Common myeloid progenitor, CD34-positive (primary cell): ENCODE measurements around the gene FHIP2A.

Experiments
- CTCF ChIA-PET: fragments of 350-600 bp; sonication (Branson Sonifier 250); formaldehyde crosslinking; loops from one replicate; lab custom pipeline; 2021; ENCODE audit warnings: antibody characterized with exemption; lab: Charles Lee
- POLR2A ChIA-PET: fragments of 350-600 bp; sonication (Branson Sonifier 250); formaldehyde crosslinking; loops from one replicate; lab custom pipeline; 2021; ENCODE audit warnings: antibody characterized with exemption; lab: Charles Lee
- DNase-seq, 3 donors: peaks; one replicate each; pipeline versions ENCODE4 v3.0.0 to v3.0.0-alpha.2; 2013
- H3K27ac ChIP-seq, 2 experiments: 1 replicate in 1 of 2; 2 replicates in 1 of 2; pipeline ENCODE4 v1.7.0; 2013; ENCODE audit warnings: inconsistent platforms in 2 of 2, low read length in 2 of 2, mild to moderate bottlenecking in 2 of 2, low read depth in 1 of 2, moderate library complexity in 1 of 2; ENCODE audit not compliant: severe bottlenecking in 2 of 2, insufficient read depth in 1 of 2, poor library complexity in 1 of 2
- H3K27me3 ChIP-seq, 5 experiments: replicated peaks in 2 of 5; 1 replicate in 3 of 5; 2 replicates in 2 of 5; pipeline versions ENCODE4 v1.6.1 to v1.7.0; 2013; ENCODE audit warnings: low read length in 4 of 5, mild to moderate bottlenecking in 2 of 5, moderate library complexity in 2 of 5, inconsistent platforms in 1 of 5; ENCODE audit not compliant: insufficient read depth in 5 of 5, control insufficient read depth in 4 of 5
- H3K36me3 ChIP-seq, 4 experiments: 1 replicate in 2 of 4; 2 replicates in 2 of 4; pipeline versions ENCODE4 v1.6.1 to v1.7.0; 2013; ENCODE audit warnings: low read length in 3 of 4, control low read depth in 1 of 4, mild to moderate bottlenecking in 1 of 4; ENCODE audit not compliant: control insufficient read depth in 4 of 4, insufficient read depth in 4 of 4
- H3K4me1 ChIP-seq, 4 experiments: 1 replicate in 3 of 4; 2 replicates in 1 of 4; pipeline versions ENCODE4 v1.6.1 to v1.7.1; 2013; ENCODE audit warnings: low read length in 3 of 4, mild to moderate bottlenecking in 3 of 4, control low read depth in 1 of 4, inconsistent platforms in 1 of 4, moderate library complexity in 1 of 4; ENCODE audit not compliant: control insufficient read depth in 4 of 4, insufficient read depth in 4 of 4; ENCODE audit errors: control extremely low read depth in 1 of 4
- H3K4me3 ChIP-seq, 7 experiments: 1 replicate in 4 of 7; 2 replicates in 3 of 7; pipeline versions ENCODE4 v1.5.1 to v1.7.0; 2013; ENCODE audit warnings: mild to moderate bottlenecking in 7 of 7, low read length in 6 of 7, moderate library complexity in 6 of 7, inconsistent platforms in 2 of 7, low read depth in 2 of 7, control low read depth in 1 of 7; ENCODE audit not compliant: insufficient read depth in 4 of 7, control insufficient read depth in 1 of 7; ENCODE audit errors: extremely low read depth in 1 of 7
- H3K9me3 ChIP-seq, 5 experiments: 1 replicate in 4 of 5; 2 replicates in 1 of 5; pipeline versions ENCODE4 v1.6.1 to v1.7.1; 2013; ENCODE audit warnings: low read length in 4 of 5, mild to moderate bottlenecking in 2 of 5, inconsistent platforms in 1 of 5, low read depth in 1 of 5, moderate library complexity in 1 of 5; ENCODE audit not compliant: control insufficient read depth in 4 of 5, insufficient read depth in 2 of 5; ENCODE audit errors: control extremely low read depth in 1 of 5
- WGBS: methylation state at CpG from one replicate; pipeline ENCODE4 v1.1.5; 2013; ENCODE audit not compliant: insufficient coverage; 5-methylcytosine and 5-hydroxymethylcytosine counted together

FHIP2A gene

GRCh38 chr10:114862456-114862855 is 40.9 kb downstream of the FHIP2A start:
- ChIA-PET CTCF (interaction anchor here (1.2 to 2.0 kb wide), 3 partner anchors 11 to 315 kb away, joined by 3 to 10 read pairs (median 8); no protein-coding TSS in a partner anchor), POLR2A (no interaction called here)
- Histone ChIP-seq H3K36me3 (peaks cover 24 to 59% (median 38%) of the 10 kb centered on the region in 4 experiments), H3K27me3 (no peaks in the 10 kb centered on the region), H3K4me1 (no peaks in the 10 kb centered on the region), H3K27ac (no peak overlapping the region), H3K9me3 (no peaks in the 10 kb centered on the region), H3K4me3 (no peak overlapping the region)
- no peak for DNase-seq
- 96% methylated on average over 3 of the region's 4 CpGs for WGBS

GRCh38 chr10:114867365-114867764 is 45.8 kb downstream of the FHIP2A start:
- DNase-seq = no peak
- Histone ChIP-seq H3K9me3 (peaks cover 0 to under 1% (median 0%) of the 10 kb centered on the region in 5 experiments), H3K4me3 (no peak overlapping the region), H3K4me1 (peaks cover 0 to 6% (median 0%) of the 10 kb centered on the region in 4 experiments), H3K27me3 (no peaks in the 10 kb centered on the region), H3K27ac (no peak overlapping the region), H3K36me3 (peaks cover 8 to 30% (median 14%) of the 10 kb centered on the region in 4 experiments)
- 83% methylated on average over 1 of the region's 2 CpGs for WGBS
- POLR2A ChIA-PET = interaction anchor here (0.6 kb wide), 1 partner anchor 175 kb away, joined by 3 read pairs; no protein-coding TSS in a partner anchor
- CTCF ChIA-PET = interaction anchor here (1.4 kb wide), 1 partner anchor 14 kb away, joined by 3 read pairs; no protein-coding TSS in a partner anchor

GRCh38 chr10:114868870-114869519 is 47.4 kb downstream of the FHIP2A start:
- no peaks in the 10 kb centered on the region for H3K27me3 ChIP-seq
- DNase-seq = no peak
- H3K4me3 ChIP-seq = no peak overlapping the region
- ChIA-PET CTCF (interaction anchor here (1.0 to 1.7 kb wide), 3 partner anchors 8 to 12 kb away, joined by 3 to 6 read pairs (median 3); no protein-coding TSS in a partner anchor), POLR2A (interaction anchor here (0.7 kb wide), 1 partner anchor 225 kb away, joined by 3 read pairs; no protein-coding TSS in a partner anchor)
- no peak overlapping the region for H3K27ac ChIP-seq
- no CpG with 5 or more reads among the region's 1 CpG for WGBS
- peaks cover 0 to 4% (median 0%) of the 10 kb centered on the region in 5 experiments for H3K9me3 ChIP-seq
- peaks cover 0 to 6% (median 0%) of the 10 kb centered on the region in 4 experiments for H3K4me1 ChIP-seq
- H3K36me3 ChIP-seq = peaks cover 2 to 19% (median 8%) of the 10 kb centered on the region in 4 experiments

DNA sequence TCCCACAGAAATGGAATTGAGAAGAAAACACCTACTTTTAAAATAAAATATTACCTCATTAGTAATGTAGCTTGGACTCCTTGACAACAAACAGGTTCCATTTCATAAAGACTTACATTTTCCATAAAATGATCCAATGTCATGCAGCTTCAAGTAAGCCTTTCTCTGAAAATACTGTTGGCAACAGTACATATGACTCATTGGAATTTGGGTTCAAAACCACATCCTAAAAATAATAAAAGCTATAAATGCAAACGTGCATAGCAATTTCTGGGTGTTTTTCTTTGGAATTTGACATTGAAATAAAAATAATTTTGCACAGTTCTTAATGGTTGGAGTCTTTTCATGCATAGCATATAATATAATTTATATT is 47.9 kb downstream of the FHIP2A start:
- CTCF ChIA-PET = interaction anchor here (1.5 to 1.7 kb wide), 2 partner anchors 10 to 12 kb away, joined by 3 to 6 read pairs; no protein-coding TSS in a partner anchor
- WGBS = no CpG with 5 or more reads among the region's 1 CpG
- peaks cover 0 to 14% (median 3%) of the 10 kb centered on the region in 4 experiments for H3K36me3 ChIP-seq
- peaks cover 0 to 4% (median 0%) of the 10 kb centered on the region in 5 experiments for H3K9me3 ChIP-seq
- POLR2A ChIA-PET = interaction anchor here (0.6 to 0.7 kb wide), 2 partner anchors 150 to 292 kb away, joined by 3 read pairs; no protein-coding TSS in a partner anchor
- H3K4me3 ChIP-seq = no peak overlapping the region
- H3K27ac ChIP-seq = no peak overlapping the region
- peak in 2 of 3 donors; percentile 17 to 44 for DNase-seq
- H3K27me3 ChIP-seq = no peaks in the 10 kb centered on the region
- H3K4me1 ChIP-seq = peaks cover 0 to 6% (median 2%) of the 10 kb centered on the region in 4 experiments

- POLR2A ChIA-PET = no interaction called here
- 100% methylated on average over 2 of the region's 3 CpGs for WGBS
- DNase-seq = no peak
- CTCF ChIA-PET = no interaction called here
- peaks cover 0 to 6% (median under 1%) of the 10 kb centered on the region in 4 experiments for H3K36me3 ChIP-seq
- H3K27me3 ChIP-seq = no peaks in the 10 kb centered on the region
- peaks cover 0 to 4% (median 0%) of the 10 kb centered on the region in 5 experiments for H3K9me3 ChIP-seq
- H3K4me1 ChIP-seq = peaks cover 0 to 14% (median 12%) of the 10 kb centered on the region in 4 experiments
- H3K4me3 ChIP-seq = no peak overlapping the region
- H3K27ac ChIP-seq = no peak overlapping the region
Observed at GRCh38 chr10:114870486-114870885, 48.9 kb downstream of the FHIP2A start.

DNA sequence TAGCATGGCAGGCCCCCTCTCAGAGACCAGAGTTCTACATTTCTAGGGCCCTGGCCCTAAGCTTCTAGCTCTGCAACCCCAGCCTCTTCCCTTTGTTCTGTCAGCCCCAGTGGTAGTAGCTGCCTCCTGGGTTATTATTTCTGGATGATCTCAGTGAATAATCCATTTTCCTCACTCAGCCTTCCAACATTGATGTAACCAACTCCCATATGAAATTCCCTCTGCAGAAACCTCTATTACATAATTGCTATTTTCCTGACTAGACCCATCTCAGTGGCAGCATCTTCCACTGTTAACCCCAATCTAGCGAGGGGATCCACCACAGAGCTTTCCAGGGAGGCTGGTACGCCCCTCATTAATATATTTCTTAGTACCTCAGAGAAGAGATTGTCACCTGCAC is 49.8 kb downstream of the FHIP2A start:
- Histone ChIP-seq H3K9me3 (peaks cover 0 to 4% (median 0%) of the 10 kb centered on the region in 5 experiments), H3K27ac (no peak overlapping the region), H3K36me3 (peaks cover 0 to 2% (median 0%) of the 10 kb centered on the region in 4 experiments), H3K4me1 (peaks cover 0 to 14% (median 12%) of the 10 kb centered on the region in 4 experiments), H3K4me3 (no peak overlapping the region), H3K27me3 (no peaks in the 10 kb centered on the region)
- no peak for DNase-seq
- 94% methylated on average over 2 of the region's 2 CpGs for WGBS
- ChIA-PET CTCF (interaction anchor here (0.7 kb wide), 1 partner anchor 13 kb away, joined by 3 read pairs; no protein-coding TSS in a partner anchor), POLR2A (interaction anchor here (0.7 kb wide), 1 partner anchor 1150 kb away, joined by 3 read pairs; no protein-coding TSS in a partner anchor)
